ENCODE results near the gene LPAR3.
A peak's percentile ranks its signal among the peaks of the same experiment; 100 is the strongest.
"Not testable (repeated sequence)": the region's sequence is repeated elsewhere in the genome, so short reads cannot be mapped to it uniquely, and the experiment has no call there.

Gene LPAR3

GRCh38 chr1:84892705-84893618 lies at the start of gene LPAR3:
LPAR3 (minus strand) TSS chr1:84893206; CDS start chr1:84866120, 27,086 bp downstream.
- no peak for DNase-seq

- no peak for DNase-seq
Measured at GRCh38 chr1:84941843-84942242, 48.8 kb upstream of the LPAR3 start.

- no peak for DNase-seq
Measured at GRCh38 chr1:84940481-84940880, 47.5 kb upstream of the LPAR3 start.

- DNase-seq = no peak
Measured at GRCh38 chr1:84939761-84940160, 46.8 kb upstream of the LPAR3 start.

GRCh38 chr1:84939151-84939550 lies 46.1 kb upstream of the LPAR3 start:
- no peak for DNase-seq

GRCh38 chr1:84936116-84936810 lies 43.3 kb upstream of the LPAR3 start:
- DNase-seq = peak; percentile 46

GRCh38 chr1:84933011-84933611 lies 40.1 kb upstream of the LPAR3 start:
- DNase-seq = no peak

GRCh38 chr1:84930831-84931230 lies 37.8 kb upstream of the LPAR3 start:
- no peak for DNase-seq

- no peak for DNase-seq
Measured at GRCh38 chr1:84930329-84930728, 37.3 kb upstream of the LPAR3 start.

GRCh38 chr1:84929581-84929980 lies 36.6 kb upstream of the LPAR3 start:
- no peak for DNase-seq

GRCh38 chr1:84928979-84929378 lies 36.0 kb upstream of the LPAR3 start:
- no peak for DNase-seq

GRCh38 chr1:84923317-84923716 lies 30.3 kb upstream of the LPAR3 start:
- DNase-seq = no peak

GRCh38 chr1:84920159-84920558 lies 27.2 kb upstream of the LPAR3 start:
- no peak for DNase-seq

- no peak for DNase-seq
Measured at GRCh38 chr1:84919461-84919970, 26.5 kb upstream of the LPAR3 start.

- no peak for DNase-seq
Measured at GRCh38 chr1:84918726-84919336, 25.8 kb upstream of the LPAR3 start.

- no peak for DNase-seq
Measured at GRCh38 chr1:84916897-84917296, 23.9 kb upstream of the LPAR3 start.

GRCh38 chr1:84913555-84913892 lies 20.5 kb upstream of the LPAR3 start:
- no peak for DNase-seq

GRCh38 chr1:84912726-84913554 lies 19.9 kb upstream of the LPAR3 start:
- no peak for DNase-seq

- not testable (repeated sequence) for DNase-seq
Measured at GRCh38 chr1:84908746-84909464, 15.9 kb upstream of the LPAR3 start.

GRCh38 chr1:84907095-84907827 lies 14.3 kb upstream of the LPAR3 start:
- DNase-seq = no peak

GRCh38 chr1:84902727-84903126 lies 9.7 kb upstream of the LPAR3 start:
- DNase-seq = not testable (repeated sequence)
